NCI-H446 (cell line): ENCODE results near the gene TMEM178B.

Source experiments
- DNase-seq, 2 experiments: peaks; one replicate each; lab custom pipeline; 2025; lab: John Stamatoyannopoulos, UW

The TMEM178B gene

DNA sequence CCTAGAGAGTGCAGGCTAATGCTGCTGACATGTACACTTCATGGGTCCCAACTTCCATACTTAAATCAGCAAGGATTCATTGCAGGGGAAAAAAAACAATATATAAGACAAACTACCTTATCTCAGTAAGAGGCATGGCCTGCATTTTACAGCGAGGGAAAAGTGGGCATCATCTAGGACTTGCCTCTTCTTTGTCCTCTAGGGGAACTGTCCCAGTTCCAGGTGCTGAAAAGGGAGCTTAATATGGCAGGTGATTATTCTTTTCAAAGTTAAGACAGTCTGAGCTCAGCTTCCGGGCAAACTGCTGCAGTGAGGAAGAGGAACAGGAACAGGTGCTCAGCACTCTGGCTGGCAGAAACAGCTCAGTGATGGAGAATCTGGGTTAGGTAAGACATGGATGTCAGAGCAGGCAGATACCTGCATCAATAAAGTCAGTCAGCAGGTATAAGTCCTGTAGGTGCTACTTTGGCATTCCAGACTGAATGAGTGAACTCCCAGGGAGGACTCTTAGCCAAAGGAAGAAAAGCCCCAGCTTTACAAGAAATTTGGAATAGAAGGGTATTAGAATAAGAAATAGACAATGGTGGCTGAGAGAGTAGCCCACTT, 147.2 kb downstream of the TMEM178B start:
- no peak for DNase-seq

DNA sequence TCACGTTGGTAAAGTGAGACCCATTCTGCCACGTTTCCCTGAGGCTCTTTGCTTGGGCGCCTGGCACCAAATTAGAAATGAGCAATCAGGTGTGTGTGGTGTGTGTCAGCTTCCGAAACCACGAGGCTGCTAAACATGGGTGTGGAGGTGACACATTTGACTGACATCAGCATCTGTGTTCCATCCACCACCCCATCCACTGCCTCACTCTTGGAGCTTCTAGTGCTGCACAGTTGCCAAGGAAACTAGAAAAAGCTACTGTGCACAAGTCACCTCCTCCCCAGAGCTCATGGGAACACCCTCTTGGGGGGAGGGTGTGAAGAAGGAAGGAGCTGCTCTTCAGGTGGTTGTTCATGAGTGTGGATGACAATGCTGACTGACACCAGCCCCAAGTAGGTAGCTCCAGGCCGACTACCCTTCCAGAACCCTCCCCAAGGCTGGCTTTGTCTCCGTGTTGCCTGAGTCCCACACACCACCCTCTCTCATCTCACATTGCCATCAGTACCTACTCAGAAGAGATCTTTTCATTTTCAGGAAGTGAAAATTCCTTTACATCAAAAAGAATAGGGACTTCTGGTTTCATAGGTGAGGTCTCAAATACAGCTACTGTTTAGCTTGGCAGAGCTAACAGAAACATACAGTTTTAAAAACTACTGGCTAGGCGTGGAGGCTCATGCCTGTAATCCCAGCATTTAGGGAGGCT, 152.2 kb downstream of the TMEM178B start:
- no peak for DNase-seq

- no peak for DNase-seq
Measured at GRCh38 chr7:141227454-141227853, 153.6 kb downstream of the TMEM178B start.

DNA sequence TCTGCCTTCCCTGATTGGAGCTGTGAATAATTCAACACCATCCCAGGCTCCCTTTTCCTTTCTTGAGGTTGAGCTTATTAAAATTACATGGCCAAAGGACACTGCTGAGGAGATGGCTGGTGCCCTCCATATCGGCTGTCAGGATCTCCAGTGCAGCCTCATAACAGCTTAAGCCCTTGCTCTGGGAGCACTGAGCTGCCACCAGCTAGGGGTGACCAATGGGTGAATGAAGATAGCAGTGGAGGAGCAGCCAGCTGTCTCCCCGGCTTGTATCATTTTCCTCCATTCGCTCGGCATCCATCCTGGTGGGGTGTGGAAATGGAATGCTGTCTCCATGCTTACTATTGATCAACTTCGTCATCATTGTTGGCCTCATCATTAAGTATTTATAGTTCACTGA, 154.6 kb downstream of the TMEM178B start:
- DNase-seq: no peak

DNA sequence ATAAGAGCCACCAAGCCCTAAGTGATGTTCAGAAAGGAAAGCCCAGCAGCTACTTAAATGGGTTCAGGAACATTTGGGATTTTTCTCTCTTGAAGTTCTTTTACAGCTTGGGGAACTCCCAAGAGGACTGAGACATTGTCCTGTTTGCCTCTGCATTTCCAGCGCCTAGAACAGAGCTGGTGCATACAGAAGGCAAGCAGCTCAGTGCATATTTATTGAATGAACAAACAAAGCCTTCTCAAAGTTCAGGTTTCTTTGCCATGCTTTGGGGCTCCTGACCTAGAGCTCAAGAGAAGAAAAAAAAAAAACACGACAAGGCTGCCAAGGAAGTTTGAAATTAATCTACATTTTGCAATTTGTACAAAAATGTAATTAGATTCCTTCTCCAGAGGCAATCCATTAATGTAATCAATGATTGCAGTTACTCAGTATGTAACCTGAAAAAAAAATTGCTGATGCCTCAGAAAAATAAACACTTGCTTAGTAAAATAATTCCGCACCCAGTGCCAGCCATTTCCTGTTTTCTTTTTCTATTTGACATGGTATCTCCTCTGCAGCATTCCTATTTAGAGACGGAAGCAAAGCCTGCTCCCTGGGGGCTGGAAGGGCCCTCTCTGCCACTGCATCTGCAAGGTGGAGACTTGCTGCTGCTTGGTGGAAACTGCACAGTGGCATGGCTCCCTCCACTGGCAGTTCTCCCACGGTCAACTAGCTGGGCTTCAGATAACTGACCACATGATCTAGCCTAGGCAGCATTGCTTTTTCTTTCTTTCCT, 157.3 kb downstream of the TMEM178B start:
- no peak for DNase-seq

GRCh38 chr7:141232286-141233051, 158.6 kb downstream of the TMEM178B start:
- no peak for DNase-seq

GRCh38 chr7:141234335-141235105, 160.7 kb downstream of the TMEM178B start:
- no peak for DNase-seq

DNA sequence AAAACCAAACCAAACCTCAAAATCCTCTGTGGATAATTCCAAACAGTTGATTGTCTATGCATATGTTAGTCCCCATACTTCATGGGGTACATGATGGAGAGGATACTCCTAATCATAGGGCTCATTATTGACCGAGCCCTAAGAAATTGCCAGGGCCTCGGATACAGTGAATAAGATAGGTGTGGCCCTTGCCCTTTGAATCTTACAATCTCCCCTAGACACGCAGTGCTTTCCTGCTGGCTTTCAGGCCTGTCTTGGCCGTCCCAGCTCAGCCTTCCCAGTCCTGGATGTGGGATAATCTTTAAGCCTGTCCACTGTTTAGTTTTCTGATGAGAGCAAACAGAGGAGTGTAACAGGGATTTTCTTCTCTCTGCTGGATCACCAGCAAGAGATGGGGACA, 161.8 kb downstream of the TMEM178B start:
- DNase-seq: no peak

DNA sequence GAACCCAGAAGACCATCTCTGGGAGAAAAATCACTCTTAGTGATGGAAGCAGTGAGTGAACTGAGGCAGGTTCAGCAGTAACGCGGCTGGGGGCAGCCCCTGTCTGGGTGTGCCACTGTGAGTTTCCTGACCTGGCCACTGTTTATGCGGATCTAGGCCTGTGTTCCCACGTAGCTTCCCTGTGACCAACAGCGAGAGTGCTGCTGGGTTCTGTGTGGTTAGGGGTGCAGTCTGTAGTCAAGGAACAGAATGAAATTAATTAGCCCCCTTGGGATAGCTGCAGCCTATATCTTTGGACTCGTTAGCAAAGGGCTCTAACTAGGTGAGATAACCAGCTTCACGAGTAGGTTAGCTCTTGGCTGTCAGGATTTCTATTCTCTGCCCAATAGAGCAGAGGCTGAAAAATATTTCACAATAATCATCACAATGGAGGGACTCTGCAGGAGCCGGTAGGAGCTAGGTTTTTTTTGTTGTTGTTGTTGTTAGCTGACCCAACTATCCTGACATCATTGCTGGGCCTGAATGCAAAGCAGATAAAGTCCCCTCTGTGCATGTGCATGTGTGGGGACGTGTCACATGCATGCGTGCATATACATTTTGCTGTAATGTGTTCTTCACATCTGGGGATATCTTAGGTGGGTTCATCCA, 164.9 kb downstream of the TMEM178B start:
- no peak for DNase-seq

DNA sequence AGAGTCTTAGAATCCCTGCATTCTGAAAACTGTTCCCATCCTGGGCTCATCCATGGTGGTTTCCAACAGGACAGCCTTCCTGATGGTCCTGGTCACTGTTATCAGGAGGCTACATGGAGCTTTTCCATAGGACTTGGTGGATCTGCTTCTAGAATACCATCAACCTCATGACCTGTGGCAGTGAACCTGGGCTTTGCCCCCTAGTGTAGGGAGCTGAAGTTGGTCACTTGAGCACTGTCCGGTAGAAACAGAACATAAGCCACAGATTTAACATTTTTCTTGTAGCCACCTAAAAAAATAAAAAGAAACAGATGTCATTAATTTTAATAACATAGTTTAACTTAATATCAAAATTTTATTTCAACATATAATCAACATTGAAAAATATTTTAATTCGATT, 165.8 kb downstream of the TMEM178B start:
- DNase-seq: no peak

DNA sequence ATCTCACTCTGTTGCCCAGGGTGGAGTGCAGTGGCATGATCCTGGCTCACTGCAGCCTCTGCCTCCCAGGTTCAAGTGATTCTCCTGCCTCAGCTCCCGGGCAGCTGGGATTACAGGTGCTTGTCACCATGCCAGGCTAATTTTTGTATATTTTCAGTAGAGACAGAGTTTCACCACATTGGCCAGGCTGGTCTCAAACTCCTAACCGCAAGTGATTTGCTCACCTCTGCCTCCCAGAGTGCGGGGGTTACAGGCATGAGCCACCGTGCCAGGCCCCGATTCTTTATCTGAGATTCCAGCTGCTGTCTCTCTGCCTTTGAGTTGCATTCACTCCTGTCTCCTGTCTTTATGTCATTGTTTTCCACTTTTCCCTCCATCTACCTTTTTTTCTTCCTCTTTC, 168.7 kb downstream of the TMEM178B start:
- no peak for DNase-seq

GRCh38 chr7:141243368-141243767, 169.5 kb downstream of the TMEM178B start:
- DNase-seq: no peak

DNA sequence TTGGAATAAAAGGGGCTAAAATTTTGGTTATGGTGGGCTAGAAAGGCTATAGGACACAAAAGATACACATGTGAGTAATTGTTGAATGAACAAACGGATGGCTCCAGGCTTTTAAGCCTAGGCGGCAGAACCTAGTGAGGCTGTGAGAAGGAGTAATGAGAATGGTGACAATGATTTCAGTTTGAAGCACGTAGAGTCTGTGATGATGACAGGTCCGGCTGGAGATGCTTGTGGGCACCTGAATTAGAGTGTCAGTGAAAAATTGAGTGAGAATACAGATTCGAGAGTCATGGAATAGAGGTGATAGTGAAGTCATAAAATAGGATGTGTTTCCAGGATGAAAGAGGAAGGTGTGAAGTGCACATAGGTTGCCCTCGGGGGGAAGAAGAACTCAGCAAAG, 170.6 kb downstream of the TMEM178B start:
- DNase-seq: no peak

DNA sequence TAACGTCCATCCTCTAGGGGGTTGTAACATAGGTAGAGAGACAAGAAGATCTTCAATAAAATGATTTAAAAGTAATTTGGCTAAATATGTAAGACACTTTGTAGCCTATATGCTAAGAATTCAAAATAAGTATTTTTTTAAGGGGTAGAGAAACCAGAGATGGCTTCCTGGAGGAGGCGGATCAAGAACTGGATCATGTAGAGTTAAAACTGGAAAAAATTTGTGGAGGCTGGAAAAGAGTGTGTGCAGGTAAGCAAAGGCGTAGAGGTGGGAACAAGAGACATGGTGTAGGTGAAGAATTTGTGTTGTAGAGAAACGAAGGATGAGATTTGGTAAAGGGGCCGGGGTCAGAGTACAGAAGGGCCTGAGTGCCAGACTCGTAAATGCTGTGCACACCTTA, 172.6 kb downstream of the TMEM178B start:
- no peak for DNase-seq

GRCh38 chr7:141251180-141251579, 177.3 kb downstream of the TMEM178B start:
- no peak for DNase-seq

DNA sequence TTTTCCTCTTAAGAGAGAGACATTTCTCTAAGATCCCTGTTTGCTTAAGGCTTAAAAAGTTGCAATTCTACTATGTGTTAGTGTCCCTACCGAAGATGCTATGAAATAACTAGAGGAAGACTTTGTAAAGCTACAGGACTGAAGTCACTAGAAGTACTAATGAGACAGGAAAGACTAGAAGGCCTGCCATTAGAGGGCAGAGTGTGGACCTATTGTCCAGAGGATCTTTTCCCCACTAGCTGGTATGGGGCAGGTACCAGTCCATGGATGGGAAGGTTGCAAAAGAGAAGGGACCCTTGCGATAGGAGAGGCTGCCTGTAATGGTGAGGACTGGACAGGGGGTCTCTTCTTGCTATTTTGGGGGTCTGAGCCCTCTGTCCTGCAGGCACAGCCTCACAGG, 178.1 kb downstream of the TMEM178B start:
- DNase-seq: no peak

DNA sequence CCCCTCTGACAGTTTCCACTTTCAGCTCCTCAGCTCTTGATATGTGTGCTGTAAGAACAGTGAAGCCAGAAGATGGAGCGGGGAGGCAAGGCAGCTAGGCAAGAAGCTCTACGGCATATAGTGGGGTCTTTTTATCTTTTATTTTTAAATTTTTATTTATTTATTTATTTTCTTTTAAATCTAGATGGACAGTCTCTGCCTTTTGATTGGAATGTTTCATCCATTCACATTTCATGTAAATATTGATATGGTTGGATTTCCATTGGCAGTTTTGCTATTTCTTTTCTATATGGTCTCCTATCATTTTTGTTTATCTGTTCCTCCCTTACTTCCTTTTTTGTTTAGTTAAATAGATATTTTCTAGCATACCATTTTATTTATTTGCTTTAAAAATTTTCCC, 183.7 kb downstream of the TMEM178B start:
- no peak for DNase-seq

DNA sequence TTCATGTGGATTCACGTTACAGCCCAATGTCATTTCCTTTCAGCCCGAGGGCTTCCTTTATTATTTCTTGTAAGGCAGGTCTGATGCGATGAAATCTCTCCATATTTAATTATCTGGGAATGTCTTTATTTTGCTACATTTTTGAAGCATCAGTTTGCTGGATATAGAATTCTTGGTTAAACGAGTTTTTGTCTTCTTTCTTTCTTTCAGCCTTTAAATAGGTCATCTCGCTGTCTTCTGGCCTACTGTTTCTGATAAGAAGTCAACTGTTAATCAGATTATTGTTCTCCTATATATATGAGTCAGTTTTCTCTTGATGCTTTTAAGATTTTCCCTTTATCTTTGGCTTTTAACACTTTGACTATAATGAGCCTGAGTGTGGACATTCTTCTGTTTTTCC, 184.7 kb downstream of the TMEM178B start:
- no peak for DNase-seq

DNA sequence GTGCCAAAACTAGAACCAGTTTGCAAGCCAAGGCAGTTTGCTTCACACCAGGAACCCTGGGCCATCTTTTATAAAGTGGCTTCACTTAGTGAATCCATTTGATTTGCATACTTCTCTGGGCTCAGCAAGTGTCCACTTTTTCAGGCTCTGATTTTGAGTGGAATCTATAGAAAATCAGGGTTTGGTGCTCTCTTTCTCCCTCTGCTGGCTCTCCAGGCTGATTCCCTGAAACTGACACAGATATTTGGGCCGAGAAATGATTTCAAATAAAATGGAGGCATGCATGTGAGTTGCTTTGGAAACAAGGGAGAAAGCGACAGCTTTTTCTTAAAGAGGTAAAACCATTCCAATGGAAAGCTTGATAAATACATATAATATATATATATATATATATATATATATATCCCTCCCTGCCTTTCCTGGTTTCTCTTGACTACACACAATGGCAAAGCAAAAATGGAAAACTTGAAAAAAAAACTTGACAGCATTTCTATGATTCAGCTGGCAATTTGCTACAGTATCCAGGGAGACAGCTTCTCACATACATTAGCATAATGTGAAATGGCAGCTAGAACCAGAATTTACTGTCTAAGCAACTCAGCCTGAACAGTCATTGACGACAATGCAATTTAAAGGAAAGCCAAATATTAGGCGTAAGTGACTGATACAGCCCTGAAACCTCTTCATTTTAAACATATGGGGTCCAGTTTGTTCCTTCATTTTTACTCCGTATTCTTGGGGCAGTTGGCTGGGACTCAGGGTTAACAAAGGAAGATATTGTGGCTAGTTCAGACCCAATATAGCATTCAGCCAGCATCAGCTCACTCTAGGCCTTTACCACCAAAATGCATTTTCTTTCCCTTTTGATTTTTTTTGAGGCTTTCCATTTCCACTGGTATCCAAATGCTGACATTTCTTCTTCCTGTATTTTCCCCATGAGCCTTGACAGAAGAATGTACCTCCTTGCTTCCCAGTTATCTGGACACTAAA, 188.5 kb downstream of the TMEM178B start:
- DNase-seq: no peak

DNA sequence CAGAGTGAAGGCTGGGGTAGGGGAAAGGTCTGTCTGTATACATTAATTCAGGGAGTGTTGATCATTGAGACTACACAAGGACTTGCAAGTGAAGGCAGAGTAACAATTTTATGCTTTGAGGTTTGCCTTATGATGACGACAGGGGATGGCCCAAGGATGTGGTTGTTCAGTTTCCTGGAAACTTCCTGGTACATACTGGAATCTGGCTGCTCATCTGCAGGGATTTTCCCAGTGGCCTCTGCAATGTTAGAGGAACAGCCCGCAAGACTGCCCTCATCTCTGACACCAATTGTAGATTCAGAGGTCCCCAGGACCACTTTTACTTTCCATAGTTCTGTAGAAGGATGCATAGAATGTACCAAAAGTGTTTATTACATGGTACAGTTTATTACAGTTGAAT, 189.6 kb downstream of the TMEM178B start:
- no peak for DNase-seq
